Body of pancreas (tissue), 4 donors: ENCODE data around the gene USH1G.

Experiments
- POLR2A ChIP-seq, 3 donors: fragments of 450-650 bp; IDR thresholded peaks; one replicate each; pipeline ENCODE4 v1.6.1; 2016; ENCODE audit warnings: antibody characterized with exemption in 3 of 3, mild to moderate bottlenecking in 2 of 3
- TF ChIP-seq, protein P1 (sequence below), 7 experiments: fragments of 450-650 bp in 4 of 7; fragments of 200-600 bp in 3 of 7; sonication (generic) in 3 of 7; IDR thresholded peaks; one replicate each; pipeline ENCODE4 v1.5.1; 2016 to 2019; ENCODE audit warnings: antibody characterized with exemption in 7 of 7

DNA sequence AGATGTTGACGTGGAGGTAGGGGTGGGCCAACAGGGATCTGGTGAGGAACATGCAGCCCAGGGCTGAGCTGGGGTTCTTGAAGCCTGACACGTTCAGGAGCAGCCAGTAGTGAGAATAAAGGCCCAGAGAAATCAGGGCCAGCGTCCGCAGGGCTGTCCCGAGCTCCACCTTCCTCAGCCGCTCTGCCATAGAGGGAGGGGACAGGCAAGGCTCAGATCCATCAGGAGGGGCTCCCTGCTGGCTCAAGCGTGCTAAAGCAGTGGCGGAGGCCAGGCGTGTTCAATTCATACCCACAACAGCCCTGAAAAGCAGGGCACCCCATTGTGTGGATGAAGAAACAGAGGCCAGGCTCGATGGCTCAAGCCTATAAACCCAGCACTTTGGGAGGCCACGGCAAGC, 42.0 kb downstream of the USH1G start:
- TF ChIP-seq POLR2A (IDR thresholded peaks at IDR 0.05): no peak
- TF ChIP-seq, protein P1, sequence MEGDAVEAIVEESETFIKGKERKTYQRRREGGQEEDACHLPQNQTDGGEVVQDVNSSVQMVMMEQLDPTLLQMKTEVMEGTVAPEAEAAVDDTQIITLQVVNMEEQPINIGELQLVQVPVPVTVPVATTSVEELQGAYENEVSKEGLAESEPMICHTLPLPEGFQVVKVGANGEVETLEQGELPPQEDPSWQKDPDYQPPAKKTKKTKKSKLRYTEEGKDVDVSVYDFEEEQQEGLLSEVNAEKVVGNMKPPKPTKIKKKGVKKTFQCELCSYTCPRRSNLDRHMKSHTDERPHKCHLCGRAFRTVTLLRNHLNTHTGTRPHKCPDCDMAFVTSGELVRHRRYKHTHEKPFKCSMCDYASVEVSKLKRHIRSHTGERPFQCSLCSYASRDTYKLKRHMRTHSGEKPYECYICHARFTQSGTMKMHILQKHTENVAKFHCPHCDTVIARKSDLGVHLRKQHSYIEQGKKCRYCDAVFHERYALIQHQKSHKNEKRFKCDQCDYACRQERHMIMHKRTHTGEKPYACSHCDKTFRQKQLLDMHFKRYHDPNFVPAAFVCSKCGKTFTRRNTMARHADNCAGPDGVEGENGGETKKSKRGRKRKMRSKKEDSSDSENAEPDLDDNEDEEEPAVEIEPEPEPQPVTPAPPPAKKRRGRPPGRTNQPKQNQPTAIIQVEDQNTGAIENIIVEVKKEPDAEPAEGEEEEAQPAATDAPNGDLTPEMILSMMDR (IDR thresholded peaks at IDR 0.05): no peak
